Kidney epithelial cell (primary cell): Measurements from ENCODE around the gene MED28. TPM values are rescaled to one million over a fixed set of nuclear protein-coding genes. Genes with fewer than 3 reads are reported as not detected.
A peak's percentile ranks its signal among the peaks of the same experiment; 100 is the strongest.

Experiments
- DNase-seq: peaks from one replicate; pipeline ENCODE4 v3.0.0-alpha.2; 2010; ENCODE audit warnings: low read depth
- H3K27me3 ChIP-seq: 2 replicates; pipeline ENCODE4 v1.6.0; 2011; ENCODE audit warnings: low read length; ENCODE audit not compliant: control insufficient read depth, insufficient read depth
- H3K36me3 ChIP-seq: 2 replicates; pipeline ENCODE4 v1.5.1; 2011; ENCODE audit warnings: low read length; ENCODE audit not compliant: control insufficient read depth, insufficient read depth
- H3K4me3 ChIP-seq: 2 replicates; pipeline ENCODE4 v1.5.1; 2011; ENCODE audit warnings: low read depth, mild to moderate bottlenecking, control low read depth, low read length
- CTCF ChIP-seq: IDR thresholded peaks from 2 replicates; pipeline ENCODE4 v1.5.1; 2011; ENCODE audit warnings: mild to moderate bottlenecking, moderate library complexity, low read length, control low read depth, inconsistent platforms; ENCODE audit not compliant: insufficient read depth, poor library complexity, severe bottlenecking
- total RNA-seq: library from RNA; depleted of rRNA; stranded (reverse); fragments of >200 nt; gene quantifications from 2 replicates; pipeline ENCODE4 v1.2.3, GENCODE V29; 2015

The MED28 gene
- total RNA-seq, 1 donor from 2014 or later, result 8.9 TPM

- peak overlapping the region; percentile 76 for H3K4me3 ChIP-seq
- H3K36me3 ChIP-seq, result no peaks in the 10 kb centered on the region
- H3K27me3 ChIP-seq, result no peaks in the 10 kb centered on the region
- TF ChIP-seq CTCF, result peak; percentile 11
- DNase-seq, result no peak
Observed at GRCh38 chr4:17577665-17578481, 36.6 kb upstream of the MED28 start.

GRCh38 chr4:17578482-17578891 is 36.0 kb upstream of the MED28 start:
- no peak overlapping the region for H3K4me3 ChIP-seq
- TF ChIP-seq CTCF, result no peak
- H3K36me3 ChIP-seq, result no peaks in the 10 kb centered on the region
- no peak for DNase-seq
- no peaks in the 10 kb centered on the region for H3K27me3 ChIP-seq

DNA sequence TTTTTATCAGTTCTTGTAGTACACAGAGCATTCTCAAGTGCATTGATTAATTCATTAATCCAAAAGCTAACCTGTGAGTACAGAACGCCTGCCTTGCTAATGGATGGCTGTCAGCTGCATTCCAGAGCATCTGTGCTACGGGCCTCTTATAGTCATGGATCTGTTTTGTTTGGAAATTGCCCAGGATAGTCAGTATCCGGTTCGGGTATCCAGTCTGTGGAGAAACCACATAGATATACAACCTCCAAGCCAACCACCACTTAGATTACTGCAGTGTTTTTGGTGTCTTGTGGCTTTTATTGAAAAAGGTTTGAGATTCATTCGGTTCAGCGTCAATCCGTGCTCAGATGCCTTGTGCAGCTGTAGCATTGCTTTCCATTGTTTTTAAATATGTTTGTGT is 33.5 kb upstream of the MED28 start:
- TF ChIP-seq CTCF, result no peak
- Histone ChIP-seq H3K27me3 (no peaks in the 10 kb centered on the region), H3K36me3 (peaks cover 2% of the 10 kb centered on the region), H3K4me3 (no peak overlapping the region)
- no peak for DNase-seq

DNA sequence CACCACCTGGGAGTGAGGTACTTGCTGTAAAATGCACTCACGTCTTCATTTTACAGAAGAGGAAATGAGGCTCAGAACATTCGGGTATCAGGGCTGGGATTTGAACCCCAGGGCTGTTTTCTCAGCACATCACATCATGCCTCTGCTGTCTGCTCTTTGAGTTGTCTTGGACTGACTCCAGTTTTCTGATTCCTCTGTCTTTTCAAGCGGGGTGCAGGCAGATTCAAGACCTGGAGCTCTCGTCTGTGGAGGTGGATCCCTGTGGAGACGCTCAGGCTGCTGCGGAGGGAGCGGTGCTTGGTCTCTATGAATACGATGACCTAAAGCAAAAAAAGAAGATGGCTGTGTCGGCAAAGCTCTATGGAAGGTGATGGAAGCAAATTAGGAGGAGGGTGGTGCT is 31.2 kb upstream of the MED28 start:
- Histone ChIP-seq H3K4me3 (no peak overlapping the region), H3K36me3 (peaks cover 2% of the 10 kb centered on the region), H3K27me3 (no peaks in the 10 kb centered on the region)
- no peak for DNase-seq
- no peak for TF ChIP-seq CTCF

DNA sequence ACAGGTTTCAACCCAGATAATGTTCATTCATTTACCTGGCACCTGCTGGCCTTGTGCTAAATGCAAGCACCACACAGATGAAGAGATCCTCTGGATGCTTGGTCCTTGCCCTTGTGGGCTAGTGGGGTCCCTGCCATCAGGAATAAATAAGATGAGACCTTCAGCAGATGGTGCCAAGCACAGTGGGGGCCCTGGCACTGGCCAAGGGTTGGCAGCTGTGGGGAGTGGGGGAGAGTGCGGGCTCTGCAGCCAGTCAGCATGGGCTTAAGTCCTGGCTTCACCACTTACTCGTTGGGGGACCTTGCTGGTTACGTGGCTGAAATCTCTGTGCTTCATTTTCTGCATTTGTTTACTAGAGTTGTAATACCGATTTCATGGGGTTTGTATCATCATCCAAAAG is 30.5 kb upstream of the MED28 start:
- no peak for TF ChIP-seq CTCF
- H3K36me3 ChIP-seq, result peaks cover 2% of the 10 kb centered on the region
- no peak for DNase-seq

More for the DNA sequence above, 30.5 kb upstream of the MED28 start:
- no peak overlapping the region for H3K4me3 ChIP-seq
- H3K27me3 ChIP-seq, result no peaks in the 10 kb centered on the region
